ENCODE results near the gene MAG.

DNA sequence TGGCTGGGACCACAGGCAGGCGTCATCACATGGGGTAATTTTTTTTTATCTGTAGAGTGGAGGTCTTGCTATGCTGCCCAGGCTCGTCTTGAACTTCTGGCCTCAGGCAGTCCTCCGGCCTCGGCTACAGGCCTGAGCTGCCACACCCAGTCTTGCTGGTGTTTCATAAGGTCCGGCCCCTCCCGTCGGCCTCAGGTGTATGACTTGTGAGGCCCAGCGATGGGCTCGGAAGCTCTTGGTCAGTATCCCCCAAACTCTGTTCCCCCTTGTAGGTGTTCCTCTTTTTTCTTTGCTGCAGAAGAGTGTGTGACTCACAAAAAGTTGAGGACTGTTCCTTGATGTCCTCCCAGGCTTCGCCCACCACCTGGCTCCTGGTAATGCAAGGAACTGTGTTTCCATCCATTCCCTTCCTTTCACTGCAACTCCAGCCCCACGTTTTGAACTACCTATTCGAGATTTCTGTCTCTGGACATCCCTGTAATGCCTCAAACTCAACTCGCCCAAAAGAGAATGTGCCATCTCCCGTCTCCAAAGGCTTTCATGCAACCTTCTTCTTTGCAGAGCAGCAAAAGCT is 18.2 kb upstream of the MAG start:
- TF ChIP-seq, protein P1, sequence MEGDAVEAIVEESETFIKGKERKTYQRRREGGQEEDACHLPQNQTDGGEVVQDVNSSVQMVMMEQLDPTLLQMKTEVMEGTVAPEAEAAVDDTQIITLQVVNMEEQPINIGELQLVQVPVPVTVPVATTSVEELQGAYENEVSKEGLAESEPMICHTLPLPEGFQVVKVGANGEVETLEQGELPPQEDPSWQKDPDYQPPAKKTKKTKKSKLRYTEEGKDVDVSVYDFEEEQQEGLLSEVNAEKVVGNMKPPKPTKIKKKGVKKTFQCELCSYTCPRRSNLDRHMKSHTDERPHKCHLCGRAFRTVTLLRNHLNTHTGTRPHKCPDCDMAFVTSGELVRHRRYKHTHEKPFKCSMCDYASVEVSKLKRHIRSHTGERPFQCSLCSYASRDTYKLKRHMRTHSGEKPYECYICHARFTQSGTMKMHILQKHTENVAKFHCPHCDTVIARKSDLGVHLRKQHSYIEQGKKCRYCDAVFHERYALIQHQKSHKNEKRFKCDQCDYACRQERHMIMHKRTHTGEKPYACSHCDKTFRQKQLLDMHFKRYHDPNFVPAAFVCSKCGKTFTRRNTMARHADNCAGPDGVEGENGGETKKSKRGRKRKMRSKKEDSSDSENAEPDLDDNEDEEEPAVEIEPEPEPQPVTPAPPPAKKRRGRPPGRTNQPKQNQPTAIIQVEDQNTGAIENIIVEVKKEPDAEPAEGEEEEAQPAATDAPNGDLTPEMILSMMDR (IDR thresholded peaks at IDR 0.05; ENCODE audit: low read length): no peak
- TF ChIP-seq EZH2 (IDR thresholded peaks at IDR 0.05; ENCODE audit: borderline replicate concordance, low read length): no peak

Measured in OCI-LY1 (cell line).